GM12891 (cell line): Measurements from ENCODE around the gene RARRES1.

ENCODE experiments used
- PAX5 ChIP-seq: IDR thresholded peaks from 2 replicates; pipeline ENCODE4 v1.6.1; 2011; ENCODE audit warnings: low read length, moderate library complexity, mild to moderate bottlenecking; ENCODE audit not compliant: insufficient read depth, severe bottlenecking
- POLR2A ChIP-seq: IDR thresholded peaks from 2 replicates; pipeline ENCODE4 v1.6.1; 2011; ENCODE audit warnings: low read depth, low read length, control low read depth
- POLR2AphosphoS5 ChIP-seq: IDR thresholded peaks from 2 replicates; pipeline ENCODE4 v1.6.1; 2011; ENCODE audit warnings: low read depth, low read length, control low read depth
- SPI1 ChIP-seq: IDR thresholded peaks from 2 replicates; pipeline ENCODE4 v1.6.1; 2011; ENCODE audit warnings: low read depth, low read length, control low read depth
- TAF1 ChIP-seq: IDR thresholded peaks from 2 replicates; pipeline ENCODE4 v1.6.1; 2011; ENCODE audit warnings: low read depth, low read length, control low read depth

DNA sequence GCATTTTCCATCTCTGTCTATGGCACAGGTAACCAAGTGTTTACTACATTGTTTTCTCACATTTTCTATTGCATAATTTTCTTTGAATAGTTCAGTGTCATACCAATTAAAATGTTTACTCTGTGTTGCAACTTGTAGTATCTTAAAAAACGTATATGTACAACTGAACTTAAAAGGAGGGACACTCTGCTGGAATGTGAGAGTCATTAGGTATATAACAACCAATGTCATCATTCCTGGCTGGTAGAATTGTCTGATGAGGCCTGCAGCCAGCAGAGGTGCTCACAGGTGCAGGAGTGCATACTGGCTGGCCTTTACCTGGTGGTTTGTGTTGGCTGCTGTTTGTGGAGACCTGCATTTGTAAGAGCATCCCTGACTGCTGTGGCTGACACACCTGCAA is 19.1 kb upstream of the RARRES1 start:
- no peak for TF ChIP-seq POLR2A
- TF ChIP-seq POLR2AphosphoS5: no peak
- TF ChIP-seq TAF1: no peak
- TF ChIP-seq SPI1: no peak
- TF ChIP-seq PAX5: no peak
